Muscle layer of duodenum (tissue), 2 donors: ENCODE measurements around the gene SKIC3.

Source experiments
- H3K27ac ChIP-seq: one replicate; pipeline ENCODE4 v1.7.0; 2013; ENCODE audit warnings: mild to moderate bottlenecking, low read length
- H3K27me3 ChIP-seq: one replicate; pipeline ENCODE4 v1.7.0; 2013; ENCODE audit warnings: low read depth, mild to moderate bottlenecking, control low read depth, low read length
- H3K36me3 ChIP-seq, 2 donors: one replicate each; pipeline ENCODE4 v1.7.0; 2013; ENCODE audit warnings: low read length in 2 of 2, control low read depth in 1 of 2, mild to moderate bottlenecking in 1 of 2; ENCODE audit not compliant: insufficient read depth in 2 of 2, control insufficient read depth in 1 of 2
- H3K4me1 ChIP-seq, 2 donors: one replicate each; pipeline ENCODE4 v1.7.0; 2013; ENCODE audit warnings: low read length in 2 of 2, mild to moderate bottlenecking in 2 of 2, control low read depth in 1 of 2, moderate library complexity in 1 of 2; ENCODE audit not compliant: insufficient read depth in 2 of 2, control insufficient read depth in 1 of 2
- H3K4me3 ChIP-seq, 2 donors: one replicate each; pipeline ENCODE4 v1.7.0; 2013; ENCODE audit warnings: low read length in 2 of 2, low read depth in 1 of 2, mild to moderate bottlenecking in 1 of 2
- H3K9me3 ChIP-seq, 2 donors: one replicate each; pipeline ENCODE4 v1.7.0; 2013; ENCODE audit warnings: low read length in 2 of 2, control low read depth in 1 of 2, mild to moderate bottlenecking in 1 of 2; ENCODE audit not compliant: control insufficient read depth in 1 of 2
- donor health status: healthy.

SKIC3 gene

GRCh38 chr5:95530416-95530815 is 24.4 kb downstream of the SKIC3 start:
- Histone ChIP-seq H3K4me3 (no peak overlapping the region), H3K27ac (no peak overlapping the region), H3K4me1 (no peaks in the 10 kb centered on the region), H3K36me3 (peaks cover 36 to 51% of the 10 kb centered on the region in 2 donors), H3K9me3 (no peaks in the 10 kb centered on the region), H3K27me3 (no peaks in the 10 kb centered on the region)

DNA sequence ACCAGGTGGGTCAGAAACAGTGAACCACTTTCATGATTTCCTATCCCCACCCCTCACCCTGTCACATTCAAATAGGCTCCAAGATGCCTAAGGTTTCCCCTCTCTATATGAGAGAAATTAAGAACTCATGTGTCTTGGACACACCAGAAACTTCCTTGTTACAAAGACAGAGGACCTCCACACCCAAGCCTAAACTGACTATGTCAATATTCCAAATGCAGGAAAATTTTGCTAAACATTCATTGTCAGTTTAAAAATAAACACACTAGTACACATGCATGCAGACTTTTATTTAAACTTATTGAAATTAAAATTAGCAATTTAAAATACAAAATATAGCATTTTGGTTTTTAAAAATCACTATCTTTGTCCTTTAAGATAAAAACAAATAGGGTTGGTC is 26.2 kb downstream of the SKIC3 start:
- H3K27me3 ChIP-seq: no peaks in the 10 kb centered on the region
- no peak overlapping the region for H3K27ac ChIP-seq
- H3K9me3 ChIP-seq: no peaks in the 10 kb centered on the region
- no peaks in the 10 kb centered on the region for H3K4me1 ChIP-seq
- peaks cover 37 to 55% of the 10 kb centered on the region in 2 donors for H3K36me3 ChIP-seq
- H3K4me3 ChIP-seq: no peak overlapping the region

- Histone ChIP-seq H3K9me3 (no peaks in the 10 kb centered on the region), H3K4me1 (no peaks in the 10 kb centered on the region), H3K4me3 (no peak overlapping the region), H3K27ac (no peak overlapping the region), H3K27me3 (no peaks in the 10 kb centered on the region), H3K36me3 (peaks cover 36 to 55% of the 10 kb centered on the region in 2 donors)
These were observed 27.9 kb downstream of the SKIC3 start for GRCh38 chr5:95526871-95527270.

DNA sequence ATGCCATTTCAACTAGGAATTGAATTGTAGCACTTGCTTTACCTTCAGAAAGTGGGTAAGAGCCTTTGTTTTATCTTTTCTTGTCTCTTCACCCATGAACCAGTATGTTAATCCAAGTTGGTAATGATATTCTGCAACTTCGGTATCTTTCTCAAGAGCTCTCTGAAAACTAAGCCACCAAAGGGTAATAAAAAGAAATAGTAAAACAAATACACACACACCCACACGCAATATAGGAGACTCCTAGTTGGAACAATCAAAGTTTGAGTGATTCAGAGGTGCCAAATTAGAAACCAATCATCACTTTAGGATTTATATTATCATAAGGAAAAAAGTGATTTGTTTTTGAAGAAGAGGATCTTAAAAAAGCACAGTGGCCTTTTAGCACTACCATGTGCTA is 30.4 kb downstream of the SKIC3 start:
- H3K4me1 ChIP-seq: no peaks in the 10 kb centered on the region
- H3K27ac ChIP-seq: no peak overlapping the region
- H3K4me3 ChIP-seq: no peak overlapping the region
- no peaks in the 10 kb centered on the region for H3K9me3 ChIP-seq
- peaks cover 41 to 55% of the 10 kb centered on the region in 2 donors for H3K36me3 ChIP-seq
- no peaks in the 10 kb centered on the region for H3K27me3 ChIP-seq

GRCh38 chr5:95520206-95520605 is 34.6 kb downstream of the SKIC3 start:
- Histone ChIP-seq H3K4me3 (no peak overlapping the region), H3K27me3 (no peaks in the 10 kb centered on the region), H3K36me3 (peaks cover 42 to 50% of the 10 kb centered on the region in 2 donors), H3K27ac (no peak overlapping the region), H3K4me1 (no peaks in the 10 kb centered on the region), H3K9me3 (no peaks in the 10 kb centered on the region)

DNA sequence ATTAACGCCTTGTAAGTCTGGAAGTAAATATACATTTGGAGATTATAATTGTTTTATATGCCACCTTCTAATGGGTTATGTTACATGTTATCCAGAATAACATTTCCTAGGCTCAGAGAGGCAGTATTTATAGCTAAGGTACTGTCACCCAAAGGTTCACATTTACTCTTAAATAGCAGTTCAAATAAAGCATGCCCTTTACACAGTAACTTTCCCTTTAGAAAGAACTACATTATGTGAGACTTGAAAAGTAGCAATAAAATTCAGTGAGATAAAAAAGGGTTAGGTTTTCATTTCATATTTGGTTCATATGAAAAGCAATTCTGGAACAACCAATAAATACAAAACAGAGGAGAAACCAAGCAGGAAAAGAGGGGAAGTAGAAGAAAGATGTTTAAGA is 35.1 kb downstream of the SKIC3 start:
- Histone ChIP-seq H3K36me3 (peaks cover 44 to 45% of the 10 kb centered on the region in 2 donors), H3K27me3 (no peaks in the 10 kb centered on the region), H3K9me3 (no peaks in the 10 kb centered on the region), H3K4me1 (no peaks in the 10 kb centered on the region), H3K27ac (no peak overlapping the region), H3K4me3 (no peak overlapping the region)

DNA sequence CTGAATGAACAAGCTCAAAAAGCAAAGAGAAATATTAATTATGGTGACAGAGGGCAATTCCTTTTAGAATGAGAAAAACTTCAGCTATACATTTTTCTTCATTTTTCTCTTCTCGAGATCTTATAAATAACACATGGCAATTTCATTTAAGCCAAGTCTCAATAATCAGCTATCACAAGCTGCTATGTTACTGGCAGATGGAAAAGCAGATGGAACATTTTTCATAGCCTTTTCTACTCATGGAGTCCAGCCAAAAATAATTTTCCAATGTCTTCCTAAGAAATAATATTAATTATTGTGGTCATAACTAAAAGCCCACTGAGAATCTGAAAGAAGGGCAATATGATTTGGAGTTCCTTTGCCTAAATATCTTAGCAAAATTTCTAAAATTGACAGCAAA is 35.6 kb downstream of the SKIC3 start:
- Histone ChIP-seq H3K27me3 (no peaks in the 10 kb centered on the region), H3K4me3 (no peak overlapping the region), H3K27ac (no peak overlapping the region), H3K4me1 (no peaks in the 10 kb centered on the region), H3K9me3 (no peaks in the 10 kb centered on the region), H3K36me3 (peaks cover 45 to 47% of the 10 kb centered on the region in 2 donors)

GRCh38 chr5:95518417-95518816 is 36.4 kb downstream of the SKIC3 start:
- Histone ChIP-seq H3K27me3 (no peaks in the 10 kb centered on the region), H3K36me3 (peaks cover 46 to 53% of the 10 kb centered on the region in 2 donors)

GRCh38 chr5:95511606-95512005 is 43.2 kb downstream of the SKIC3 start:
- Histone ChIP-seq H3K27ac (no peak overlapping the region), H3K4me1 (no peaks in the 10 kb centered on the region), H3K4me3 (no peak overlapping the region), H3K27me3 (no peaks in the 10 kb centered on the region), H3K9me3 (no peaks in the 10 kb centered on the region), H3K36me3 (peaks cover 34 to 79% of the 10 kb centered on the region in 2 donors)

More at GRCh38 chr5:95518417-95518816, 36.4 kb downstream of the SKIC3 start:
- no peaks in the 10 kb centered on the region for H3K9me3 ChIP-seq
- no peak overlapping the region for H3K27ac ChIP-seq
- no peaks in the 10 kb centered on the region for H3K4me1 ChIP-seq
- H3K4me3 ChIP-seq: no peak overlapping the region

DNA sequence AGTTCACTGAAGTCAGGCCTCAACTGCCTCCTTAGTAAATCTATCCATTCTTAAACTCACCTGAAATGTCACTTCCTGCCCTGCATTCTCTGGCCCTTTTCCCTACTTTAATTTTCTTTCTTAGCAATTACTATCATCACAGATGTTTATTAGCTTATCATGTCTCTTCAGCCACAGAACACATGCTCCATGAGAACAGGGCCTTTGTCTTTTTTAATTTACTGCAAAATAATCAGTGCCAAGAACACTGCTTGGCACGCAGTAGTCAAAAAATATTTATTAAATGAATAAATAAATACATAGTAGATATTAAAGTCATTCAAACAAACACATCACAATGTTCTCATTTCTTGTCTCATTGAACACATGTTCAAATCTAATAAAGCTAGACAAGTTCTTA is 46.2 kb downstream of the SKIC3 start:
- H3K27ac ChIP-seq: no peak overlapping the region
- no peaks in the 10 kb centered on the region for H3K4me1 ChIP-seq
- no peaks in the 10 kb centered on the region for H3K9me3 ChIP-seq
- no peaks in the 10 kb centered on the region for H3K27me3 ChIP-seq
- no peak overlapping the region for H3K4me3 ChIP-seq
- H3K36me3 ChIP-seq: peaks cover 16 to 71% of the 10 kb centered on the region in 2 donors
